ENCODE results near the gene IFI44.

DNA sequence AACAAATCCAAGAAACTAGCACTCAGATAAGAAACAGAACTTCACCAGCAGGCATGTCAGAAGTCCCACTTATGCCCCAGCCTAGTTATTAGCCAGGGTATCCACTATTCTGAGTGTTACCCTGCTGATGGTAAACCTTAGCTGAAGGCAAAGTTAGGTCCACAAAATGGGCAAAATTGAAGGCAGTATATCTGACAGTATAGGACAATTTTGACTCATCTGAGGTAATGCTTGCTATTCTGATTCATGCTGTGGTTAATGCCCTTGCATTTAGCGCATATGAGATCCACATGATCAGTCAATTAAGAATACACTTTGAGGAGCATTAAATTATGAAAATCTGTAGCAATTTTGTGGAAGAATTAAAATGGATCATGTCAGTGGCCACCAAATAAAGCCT, 15.1 kb downstream of the IFI44 start:
- TF ChIP-seq CBX3 (IDR thresholded peaks at IDR 0.05; ENCODE audit: borderline replicate concordance in 1 of 2, low read length in 2 of 2) (no peak), YY1 (IDR thresholded peaks at IDR 0.05; ENCODE audit: borderline replicate concordance in 1 of 3, control insufficient read depth in 1 of 3, extremely low read depth in 1 of 3, insufficient read depth in 3 of 3, insufficient read length in 1 of 3, insufficient replicate concordance in 2 of 3, low read depth in 1 of 3, low read length in 2 of 3) (no peak), BRF2 (IDR thresholded peaks at IDR 0.05; ENCODE audit: borderline replicate concordance, insufficient read depth, insufficient read length) (no peak), RCOR1 (IDR thresholded peaks at IDR 0.05; ENCODE audit: borderline replicate concordance in 1 of 2, low read depth in 2 of 2, low read length in 2 of 2) (no peak), SIN3A (IDR thresholded peaks at IDR 0.05; ENCODE audit: borderline replicate concordance in 2 of 2, control insufficient read depth in 1 of 2, low read depth in 2 of 2, low read length in 2 of 2) (no peak), TBL1XR1 (IDR thresholded peaks at IDR 0.05; ENCODE audit: low read length in 2 of 2) (no peak), POLR2A (conservative IDR thresholded peaks at IDR 0.05) (no peak), FOSL1 (tag; conservative IDR thresholded peaks at IDR 0.05) (no peak), POU5F1 (IDR thresholded peaks at IDR 0.05; ENCODE audit: borderline replicate concordance, low read depth, low read length, partially characterized antibody) (no peak), KDM5B (IDR thresholded peaks at IDR 0.05; ENCODE audit: insufficient replicate concordance, low read depth, low read length) (no peak)
- TF ChIP-seq, protein P1, sequence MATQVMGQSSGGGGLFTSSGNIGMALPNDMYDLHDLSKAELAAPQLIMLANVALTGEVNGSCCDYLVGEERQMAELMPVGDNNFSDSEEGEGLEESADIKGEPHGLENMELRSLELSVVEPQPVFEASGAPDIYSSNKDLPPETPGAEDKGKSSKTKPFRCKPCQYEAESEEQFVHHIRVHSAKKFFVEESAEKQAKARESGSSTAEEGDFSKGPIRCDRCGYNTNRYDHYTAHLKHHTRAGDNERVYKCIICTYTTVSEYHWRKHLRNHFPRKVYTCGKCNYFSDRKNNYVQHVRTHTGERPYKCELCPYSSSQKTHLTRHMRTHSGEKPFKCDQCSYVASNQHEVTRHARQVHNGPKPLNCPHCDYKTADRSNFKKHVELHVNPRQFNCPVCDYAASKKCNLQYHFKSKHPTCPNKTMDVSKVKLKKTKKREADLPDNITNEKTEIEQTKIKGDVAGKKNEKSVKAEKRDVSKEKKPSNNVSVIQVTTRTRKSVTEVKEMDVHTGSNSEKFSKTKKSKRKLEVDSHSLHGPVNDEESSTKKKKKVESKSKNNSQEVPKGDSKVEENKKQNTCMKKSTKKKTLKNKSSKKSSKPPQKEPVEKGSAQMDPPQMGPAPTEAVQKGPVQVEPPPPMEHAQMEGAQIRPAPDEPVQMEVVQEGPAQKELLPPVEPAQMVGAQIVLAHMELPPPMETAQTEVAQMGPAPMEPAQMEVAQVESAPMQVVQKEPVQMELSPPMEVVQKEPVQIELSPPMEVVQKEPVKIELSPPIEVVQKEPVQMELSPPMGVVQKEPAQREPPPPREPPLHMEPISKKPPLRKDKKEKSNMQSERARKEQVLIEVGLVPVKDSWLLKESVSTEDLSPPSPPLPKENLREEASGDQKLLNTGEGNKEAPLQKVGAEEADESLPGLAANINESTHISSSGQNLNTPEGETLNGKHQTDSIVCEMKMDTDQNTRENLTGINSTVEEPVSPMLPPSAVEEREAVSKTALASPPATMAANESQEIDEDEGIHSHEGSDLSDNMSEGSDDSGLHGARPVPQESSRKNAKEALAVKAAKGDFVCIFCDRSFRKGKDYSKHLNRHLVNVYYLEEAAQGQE (IDR thresholded peaks at IDR 0.05; ENCODE audit: borderline replicate concordance): no peak
- TF ChIP-seq, protein P1 (CRISPR knock-in tag; IDR thresholded peaks at IDR 0.05; ENCODE audit: low read depth): no peak

Measured in K562 (cell line).